AG04450 (cell line): ENCODE measurements around the gene MAB21L3. TPM values are rescaled to one million over a fixed set of nuclear protein-coding genes. Genes with fewer than 3 reads are reported as not detected.

ENCODE experiments used
- CTCF ChIA-PET: fragments of 300-600, 350-600 bp; formaldehyde crosslinking; extraction: SDS; loops from one replicate; lab custom pipeline; 2022; ENCODE audit warnings: antibody characterized with exemption, inconsistent platforms; lab: Charles Lee
- POLR2A ChIA-PET: fragments of 350-600 bp; formaldehyde crosslinking; extraction: SDS; loops from one replicate; lab custom pipeline; 2021; ENCODE audit warnings: antibody characterized with exemption, inconsistent platforms; lab: Yijun Ruan, JAX
- DNase-seq: peaks from one replicate; pipeline ENCODE4 v3.0.0-alpha.2; 2011; ENCODE audit warnings: low read depth, low spot score
- H3K27ac ChIP-seq: one replicate; pipeline ENCODE4 v1.5.1; 2012; ENCODE audit warnings: low read depth, low read length, control low read depth
- H3K27me3 ChIP-seq: one replicate; pipeline ENCODE4 v1.6.0; 2012; ENCODE audit warnings: low read length; ENCODE audit not compliant: control insufficient read depth, insufficient read depth
- H3K4me3 ChIP-seq: 2 replicates; pipeline ENCODE4 v1.5.1; 2011; ENCODE audit warnings: mild to moderate bottlenecking, low read depth, low read length, control low read depth
- H3K9me3 ChIP-seq: 2 replicates; pipeline ENCODE4 v1.5.1; 2012; ENCODE audit warnings: low read length; ENCODE audit not compliant: control insufficient read depth, insufficient read depth
- polyA plus RNA-seq: library from polyadenylated mRNA; depleted of rRNA; stranded (reverse); fragments of >200 nt; gene quantifications from 2 replicates; pipeline ENCODE4 v1.2.3, GENCODE V29; 2011
- TF ChIP-seq, protein P1 (sequence below): IDR thresholded peaks from 2 replicates; pipeline ENCODE4 v1.5.1; 2011; ENCODE audit warnings: low read depth, low read length, control low read depth, inconsistent platforms

The MAB21L3 gene
- polyA plus RNA-seq, 1 experiment: not detected

GRCh38 chr1:116096013-116096618 is 15.1 kb upstream of the MAB21L3 start:
- no peaks in the 10 kb centered on the region for H3K27me3 ChIP-seq
- no peaks in the 10 kb centered on the region for H3K9me3 ChIP-seq
- no peak for DNase-seq
- H3K27ac ChIP-seq: no peak overlapping the region
- no peak overlapping the region for H3K4me3 ChIP-seq
- TF ChIP-seq, protein P1, sequence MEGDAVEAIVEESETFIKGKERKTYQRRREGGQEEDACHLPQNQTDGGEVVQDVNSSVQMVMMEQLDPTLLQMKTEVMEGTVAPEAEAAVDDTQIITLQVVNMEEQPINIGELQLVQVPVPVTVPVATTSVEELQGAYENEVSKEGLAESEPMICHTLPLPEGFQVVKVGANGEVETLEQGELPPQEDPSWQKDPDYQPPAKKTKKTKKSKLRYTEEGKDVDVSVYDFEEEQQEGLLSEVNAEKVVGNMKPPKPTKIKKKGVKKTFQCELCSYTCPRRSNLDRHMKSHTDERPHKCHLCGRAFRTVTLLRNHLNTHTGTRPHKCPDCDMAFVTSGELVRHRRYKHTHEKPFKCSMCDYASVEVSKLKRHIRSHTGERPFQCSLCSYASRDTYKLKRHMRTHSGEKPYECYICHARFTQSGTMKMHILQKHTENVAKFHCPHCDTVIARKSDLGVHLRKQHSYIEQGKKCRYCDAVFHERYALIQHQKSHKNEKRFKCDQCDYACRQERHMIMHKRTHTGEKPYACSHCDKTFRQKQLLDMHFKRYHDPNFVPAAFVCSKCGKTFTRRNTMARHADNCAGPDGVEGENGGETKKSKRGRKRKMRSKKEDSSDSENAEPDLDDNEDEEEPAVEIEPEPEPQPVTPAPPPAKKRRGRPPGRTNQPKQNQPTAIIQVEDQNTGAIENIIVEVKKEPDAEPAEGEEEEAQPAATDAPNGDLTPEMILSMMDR: no peak
- ChIA-PET CTCF (interaction anchor here (0.6 to 1.0 kb wide), 2 partner anchors 390 to 403 kb away, joined by 4 read pairs; no protein-coding TSS in a partner anchor), POLR2A (no interaction called here)

GRCh38 chr1:116097626-116098025 is 13.6 kb upstream of the MAB21L3 start:
- CTCF ChIA-PET: no interaction called here
- Histone ChIP-seq H3K27ac (no peak overlapping the region), H3K9me3 (no peaks in the 10 kb centered on the region), H3K4me3 (no peak overlapping the region), H3K27me3 (no peaks in the 10 kb centered on the region)
- DNase-seq: no peak
- POLR2A ChIA-PET: no interaction called here
- TF ChIP-seq, protein P1: no peak

- Histone ChIP-seq H3K27ac (no peak overlapping the region), H3K27me3 (no peaks in the 10 kb centered on the region), H3K9me3 (no peaks in the 10 kb centered on the region), H3K4me3 (no peak overlapping the region)
- CTCF ChIA-PET: no interaction called here
- DNase-seq: no peak
- TF ChIP-seq, protein P1: no peak
- POLR2A ChIA-PET: no interaction called here
Measured at GRCh38 chr1:116099379-116099778, 11.8 kb upstream of the MAB21L3 start.

DNA sequence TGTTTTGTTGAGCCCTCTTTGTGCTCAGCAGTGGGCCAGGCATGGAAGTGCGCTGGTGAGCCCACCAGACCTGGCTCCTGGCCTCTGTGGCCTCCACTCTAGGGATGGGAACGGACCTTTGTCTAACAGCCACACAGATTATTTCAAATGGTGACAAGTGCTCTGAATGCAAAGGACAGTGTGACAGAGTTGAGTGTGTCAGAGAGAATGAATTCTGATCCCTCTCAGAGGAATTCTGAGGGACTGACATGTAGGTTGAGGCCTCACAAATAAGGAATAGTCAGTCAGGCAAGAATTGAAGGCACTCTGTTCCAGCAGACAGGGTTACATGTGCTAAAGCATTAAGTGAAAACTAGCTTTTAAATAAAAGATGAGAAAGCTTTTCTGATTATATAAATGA is 11.3 kb upstream of the MAB21L3 start:
- ChIA-PET POLR2A (no interaction called here), CTCF (no interaction called here)
- no peaks in the 10 kb centered on the region for H3K9me3 ChIP-seq
- no peaks in the 10 kb centered on the region for H3K27me3 ChIP-seq
- no peak overlapping the region for H3K4me3 ChIP-seq
- no peak overlapping the region for H3K27ac ChIP-seq
- TF ChIP-seq, protein P1: no peak
- DNase-seq: no peak

DNA sequence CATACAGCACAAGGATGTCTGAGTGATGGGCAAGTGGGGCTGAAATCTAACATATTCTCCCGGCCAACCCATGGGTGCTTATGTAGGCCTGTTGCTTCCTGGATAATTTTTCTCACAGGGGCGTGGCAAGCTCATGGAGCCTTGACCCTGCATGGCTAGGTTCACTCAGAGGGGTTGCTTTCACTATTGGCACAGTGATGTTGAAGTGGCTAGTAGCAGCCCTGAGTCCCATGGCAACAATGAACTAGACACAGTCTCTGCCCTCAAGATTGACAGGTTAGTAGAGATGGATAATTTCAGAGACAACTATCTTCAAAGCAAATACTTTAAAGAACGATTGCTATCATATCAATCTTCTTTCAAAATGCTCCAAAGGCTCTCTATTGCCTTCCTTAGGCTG is 6.5 kb upstream of the MAB21L3 start:
- TF ChIP-seq, protein P1: no peak
- Histone ChIP-seq H3K27me3 (no peaks in the 10 kb centered on the region), H3K4me3 (no peak overlapping the region), H3K27ac (no peak overlapping the region), H3K9me3 (no peaks in the 10 kb centered on the region)
- ChIA-PET CTCF (no interaction called here), POLR2A (no interaction called here)
- no peak for DNase-seq
